BLaER1 (cell line): ENCODE results near the gene CCDC171.
"Not testable (repeated sequence)": the region's sequence is repeated elsewhere in the genome, so short reads cannot be mapped to it uniquely, and the experiment has no call there.

Experiments
- H3K27ac ChIP-seq: shearing (Covaris generic); formaldehyde crosslinking; 2 replicates; pipeline ENCODE4 v1.8.1; 2022
- H3K27me3 ChIP-seq: shearing (Covaris generic); formaldehyde crosslinking; 2 replicates; pipeline ENCODE4 v1.8.1; 2022
- H3K36me3 ChIP-seq: shearing (Covaris generic); formaldehyde crosslinking; 2 replicates; pipeline ENCODE4 v1.8.1; 2022
- H3K4me1 ChIP-seq: shearing (Covaris generic); formaldehyde crosslinking; 2 replicates; pipeline ENCODE4 v1.8.1; 2022
- H3K4me2 ChIP-seq: shearing (Covaris generic); formaldehyde crosslinking; 2 replicates; pipeline ENCODE4 v1.8.1; 2022
- H3K4me3 ChIP-seq: shearing (Covaris generic); formaldehyde crosslinking; 2 replicates; pipeline ENCODE4 v1.8.1; 2022
- H3K9ac ChIP-seq: shearing (Covaris generic); formaldehyde crosslinking; 2 replicates; pipeline ENCODE4 v1.8.1; 2022
- H3K9me3 ChIP-seq: shearing (Covaris generic); formaldehyde crosslinking; 2 replicates; pipeline ENCODE4 v1.8.1; 2022
- H4K20me1 ChIP-seq: shearing (Covaris generic); formaldehyde crosslinking; 2 replicates; pipeline ENCODE4 v1.8.1; 2022
- Cebpa-rat ChIP-seq: shearing (Covaris generic); IDR thresholded peaks from 2 replicates; pipeline ENCODE4 v1.8.1; 2022

Gene CCDC171

GRCh38 chr9:15553528-15553898, 670 bp downstream of the CCDC171 start:
- Histone ChIP-seq H3K4me3 (peak overlapping the region; percentile 77), H3K9ac (peak overlapping the region; percentile 84), H3K36me3 (no peaks in the 10 kb centered on the region), H3K9me3 (no peaks in the 10 kb centered on the region), H3K4me1 (peaks cover 19% of the 10 kb centered on the region), H3K27me3 (no peaks in the 10 kb centered on the region), H3K27ac (peak overlapping the region; percentile 84), H3K4me2 (peak overlapping the region; percentile 93), H4K20me1 (no peaks in the 10 kb centered on the region)
- no peak for TF ChIP-seq Cebpa-rat

DNA sequence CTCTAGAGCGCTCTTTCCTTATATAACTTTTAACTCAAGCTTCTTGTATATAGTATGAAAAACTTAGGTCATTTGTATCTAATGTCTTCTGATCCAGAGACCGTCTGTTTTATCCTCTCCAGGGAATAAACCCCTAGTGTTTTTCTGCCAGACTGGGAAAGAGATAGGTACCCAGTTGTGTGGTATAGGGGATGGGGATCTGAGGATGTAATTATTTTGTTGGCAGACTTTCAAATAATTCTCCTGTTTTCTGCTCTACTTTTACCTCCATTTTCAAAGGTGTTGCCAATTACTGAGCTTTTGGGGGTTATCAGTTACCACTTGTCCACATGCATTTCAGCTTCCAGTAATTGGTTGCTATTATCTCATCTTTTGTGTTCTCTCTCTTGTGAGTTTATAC, 17.9 kb downstream of the CCDC171 start:
- Histone ChIP-seq H3K4me1 (no peaks in the 10 kb centered on the region), H4K20me1 (no peaks in the 10 kb centered on the region), H3K4me2 (no peak overlapping the region), H3K4me3 (no peak overlapping the region), H3K36me3 (no peaks in the 10 kb centered on the region), H3K27me3 (no peaks in the 10 kb centered on the region), H3K9ac (no peak overlapping the region), H3K9me3 (no peaks in the 10 kb centered on the region), H3K27ac (no peak overlapping the region)
- TF ChIP-seq Cebpa-rat, result no peak

DNA sequence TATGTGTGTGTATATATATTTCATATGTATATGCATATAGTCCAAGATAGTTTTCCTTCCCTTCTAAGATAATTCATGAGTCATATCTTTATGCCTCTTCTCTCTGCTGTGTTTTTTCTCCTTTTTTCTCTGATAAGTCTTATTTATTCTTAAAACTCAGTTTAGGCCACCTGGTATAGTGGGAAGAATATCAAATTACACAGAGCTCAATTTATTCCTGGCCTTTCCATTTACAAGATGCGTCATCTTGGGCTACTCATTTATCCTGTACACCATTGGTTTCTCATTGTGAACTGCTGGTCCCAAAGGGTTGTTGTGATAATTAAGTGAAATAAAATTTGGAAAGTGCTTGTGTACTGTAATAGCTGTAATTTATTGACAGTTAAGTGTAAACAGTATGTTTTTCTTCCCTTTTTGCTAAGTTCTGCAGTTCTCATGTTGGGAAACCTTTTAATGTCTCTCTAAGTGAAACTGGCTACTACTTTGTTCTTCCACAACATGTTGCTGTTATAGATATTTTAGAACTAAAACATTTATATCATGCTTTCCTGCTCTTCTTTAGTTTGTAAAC, 19.4 kb downstream of the CCDC171 start:
- Histone ChIP-seq H3K27ac (no peak overlapping the region), H3K9me3 (no peaks in the 10 kb centered on the region), H3K9ac (no peak overlapping the region), H3K4me2 (no peak overlapping the region), H4K20me1 (no peaks in the 10 kb centered on the region), H3K36me3 (no peaks in the 10 kb centered on the region), H3K4me3 (no peak overlapping the region), H3K4me1 (no peaks in the 10 kb centered on the region), H3K27me3 (no peaks in the 10 kb centered on the region)
- TF ChIP-seq Cebpa-rat, result no peak

DNA sequence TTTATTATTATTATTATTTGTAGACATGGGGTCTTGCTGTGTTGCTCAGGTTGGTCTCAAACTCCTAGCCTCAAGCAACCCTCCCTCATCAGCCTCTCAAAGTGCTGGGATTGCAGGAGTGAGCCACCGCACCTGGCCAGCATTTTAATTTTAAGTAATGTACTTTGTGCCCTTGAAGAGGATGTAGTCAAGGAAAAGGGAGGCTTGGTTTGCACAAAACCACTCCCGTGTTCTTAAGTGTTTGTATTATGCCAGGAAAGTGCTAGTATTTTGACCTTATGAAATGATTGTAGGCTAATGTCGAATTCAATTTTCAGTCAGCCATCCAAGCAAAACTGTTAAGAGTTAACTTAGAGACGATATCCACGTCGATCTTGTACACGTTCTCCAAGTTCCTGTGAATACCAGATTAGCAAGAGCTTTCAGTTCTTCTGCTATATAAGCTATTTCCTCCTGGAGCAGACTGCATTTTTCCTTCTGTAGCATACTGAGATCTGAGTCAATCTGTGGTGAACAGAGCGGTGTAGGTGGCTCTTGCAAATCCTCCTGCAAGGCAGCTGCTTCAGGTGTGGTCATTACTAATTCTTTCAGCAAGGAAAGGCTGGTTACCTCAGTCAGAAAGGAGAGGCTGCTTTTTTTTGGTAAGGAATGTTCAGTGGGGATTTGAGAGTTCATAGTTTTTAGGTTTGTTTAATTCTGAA, 23.7 kb downstream of the CCDC171 start:
- TF ChIP-seq Cebpa-rat, result no peak
- no peaks in the 10 kb centered on the region for H3K9me3 ChIP-seq
- H3K27me3 ChIP-seq, result no peaks in the 10 kb centered on the region
- no peak overlapping the region for H3K27ac ChIP-seq
- H3K9ac ChIP-seq, result no peak overlapping the region
- H4K20me1 ChIP-seq, result no peaks in the 10 kb centered on the region
- H3K4me3 ChIP-seq, result no peak overlapping the region
- H3K36me3 ChIP-seq, result no peaks in the 10 kb centered on the region
- no peaks in the 10 kb centered on the region for H3K4me1 ChIP-seq
- H3K4me2 ChIP-seq, result no peak overlapping the region

DNA sequence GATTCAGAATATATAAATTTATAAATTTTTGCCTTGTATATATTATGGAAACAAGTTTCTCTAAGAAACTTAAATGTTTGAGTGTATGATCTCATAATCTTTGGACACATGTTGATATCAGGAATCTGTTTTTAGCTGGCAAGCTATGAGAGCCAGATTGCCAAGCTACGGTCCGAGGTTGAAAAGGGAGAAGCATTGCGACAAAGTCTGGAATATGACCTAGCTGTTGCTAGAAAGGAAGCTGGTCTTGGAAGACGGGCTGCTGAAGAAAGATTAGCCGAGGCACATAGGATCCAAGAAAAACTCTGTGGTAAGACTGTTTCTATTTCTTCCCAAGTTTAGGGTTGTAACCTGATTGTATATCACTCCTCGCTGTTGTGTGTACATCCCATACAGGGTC, 25.9 kb downstream of the CCDC171 start:
- H3K9ac ChIP-seq, result no peak overlapping the region
- H3K27ac ChIP-seq, result no peak overlapping the region
- no peaks in the 10 kb centered on the region for H3K4me1 ChIP-seq
- no peaks in the 10 kb centered on the region for H3K27me3 ChIP-seq
- H3K9me3 ChIP-seq, result no peaks in the 10 kb centered on the region
- H3K36me3 ChIP-seq, result no peaks in the 10 kb centered on the region
- H3K4me3 ChIP-seq, result no peak overlapping the region
- H4K20me1 ChIP-seq, result no peaks in the 10 kb centered on the region
- H3K4me2 ChIP-seq, result no peak overlapping the region
- no peak for TF ChIP-seq Cebpa-rat

DNA sequence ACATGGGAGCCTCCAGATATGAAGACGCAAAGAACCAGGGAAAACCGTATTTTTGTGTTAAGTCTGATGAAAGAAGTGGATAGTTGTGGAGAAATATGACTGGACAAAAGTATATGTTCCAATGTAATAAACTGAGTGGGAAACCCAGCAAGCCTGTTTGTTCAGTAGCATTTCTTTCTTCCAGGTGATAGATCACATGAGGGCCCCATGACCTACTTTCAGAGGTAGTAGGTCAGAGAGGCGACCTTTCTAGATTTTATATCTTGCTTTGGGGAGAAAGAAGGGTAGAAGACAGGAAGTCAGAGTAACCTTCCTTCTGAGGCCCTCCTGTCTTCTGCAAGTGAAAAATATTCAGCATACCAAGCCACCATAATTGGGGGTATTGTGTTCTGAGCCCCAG, 31.5 kb downstream of the CCDC171 start:
- H3K9ac ChIP-seq, result no peak overlapping the region
- no peak overlapping the region for H3K27ac ChIP-seq
- TF ChIP-seq Cebpa-rat, result no peak
- H4K20me1 ChIP-seq, result no peaks in the 10 kb centered on the region
- no peak overlapping the region for H3K4me2 ChIP-seq
- H3K4me1 ChIP-seq, result no peaks in the 10 kb centered on the region
- H3K9me3 ChIP-seq, result no peaks in the 10 kb centered on the region
- H3K27me3 ChIP-seq, result no peaks in the 10 kb centered on the region
- H3K36me3 ChIP-seq, result no peaks in the 10 kb centered on the region
- H3K4me3 ChIP-seq, result no peak overlapping the region

DNA sequence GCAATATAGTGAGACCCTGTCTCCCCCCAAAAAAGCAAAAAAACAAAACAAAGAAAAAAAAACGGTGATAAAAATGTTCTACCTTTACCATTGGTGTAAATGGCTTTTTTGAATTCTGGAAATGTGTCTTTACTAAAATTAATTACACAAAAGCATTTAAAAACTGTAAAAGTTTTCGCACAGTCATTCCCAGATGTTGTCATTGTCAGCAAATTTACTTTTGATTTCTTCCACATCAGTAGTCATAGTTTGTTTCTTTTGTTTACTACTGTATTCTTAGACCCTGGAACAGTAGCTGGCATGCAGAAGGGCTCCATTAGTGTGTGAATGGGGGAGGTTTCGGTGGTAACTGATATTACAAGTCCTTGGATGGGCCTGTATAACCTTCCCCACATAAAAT, 39.5 kb downstream of the CCDC171 start:
- no peaks in the 10 kb centered on the region for H3K9me3 ChIP-seq
- H3K27me3 ChIP-seq, result no peaks in the 10 kb centered on the region
- no peak overlapping the region for H3K9ac ChIP-seq
- TF ChIP-seq Cebpa-rat, result no peak
- H4K20me1 ChIP-seq, result no peaks in the 10 kb centered on the region
- H3K36me3 ChIP-seq, result no peaks in the 10 kb centered on the region
- no peak overlapping the region for H3K4me2 ChIP-seq
- H3K27ac ChIP-seq, result no peak overlapping the region
- H3K4me3 ChIP-seq, result no peak overlapping the region
- H3K4me1 ChIP-seq, result peaks cover 11% of the 10 kb centered on the region

GRCh38 chr9:15592940-15593339, 40.1 kb downstream of the CCDC171 start:
- peak overlapping the region; percentile 5; the same call in 1 of the 2 replicates for H3K4me2 ChIP-seq
- H3K4me1 ChIP-seq, result peaks cover 11% of the 10 kb centered on the region
- H3K9me3 ChIP-seq, H3K9ac ChIP-seq, H3K36me3 ChIP-seq, H3K27me3 ChIP-seq, H3K4me3 ChIP-seq, H3K27ac ChIP-seq, H4K20me1 ChIP-seq: not testable (repeated sequence)

DNA sequence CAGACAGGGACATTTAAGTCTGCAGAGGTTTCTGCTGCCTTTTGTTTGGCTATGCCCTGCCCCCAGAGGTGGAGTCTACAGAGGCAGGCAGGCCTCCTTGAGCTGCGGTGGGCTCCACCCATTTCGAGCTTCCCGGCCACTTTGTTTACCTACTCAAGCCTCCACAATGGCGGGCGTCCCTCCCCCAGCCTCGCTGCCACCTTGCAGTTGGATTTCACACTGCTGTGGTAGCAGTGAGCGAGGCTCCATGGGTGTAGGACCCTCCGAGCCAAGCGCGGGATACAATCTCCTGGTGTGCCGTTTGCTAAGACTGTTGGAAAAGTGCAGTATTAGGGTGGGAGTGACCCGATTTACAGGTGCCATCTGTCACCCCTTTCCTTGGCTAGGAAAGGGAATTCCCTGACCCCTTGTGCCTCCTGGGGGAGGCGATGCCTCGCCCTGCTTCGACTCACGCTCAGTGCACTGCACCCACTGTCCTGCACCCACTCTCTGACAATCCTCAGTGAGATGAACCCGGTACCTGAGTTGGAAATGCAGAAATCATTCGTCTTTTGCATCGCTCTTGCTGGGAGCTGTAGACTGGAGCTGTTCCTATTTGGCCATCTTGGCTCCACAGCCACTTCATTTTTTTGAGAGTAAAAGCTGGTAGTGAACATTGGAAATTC, 48.0 kb downstream of the CCDC171 start:
- not testable (repeated sequence) for H3K4me3 ChIP-seq

GRCh38 chr9:15606643-15607472, 54.0 kb downstream of the CCDC171 start:
- H3K27ac ChIP-seq, result no peak overlapping the region
- no peaks in the 10 kb centered on the region for H3K27me3 ChIP-seq

More for the DNA sequence above, 48.0 kb downstream of the CCDC171 start:
- H3K27ac ChIP-seq, H3K4me1 ChIP-seq, H3K9ac ChIP-seq, H4K20me1 ChIP-seq, H3K27me3 ChIP-seq, H3K4me2 ChIP-seq, H3K36me3 ChIP-seq: not testable (repeated sequence)
- H3K9me3 ChIP-seq, result peaks cover 12% of the 10 kb centered on the region

More at GRCh38 chr9:15606643-15607472, 54.0 kb downstream of the CCDC171 start:
- no peak overlapping the region for H3K9ac ChIP-seq
- TF ChIP-seq Cebpa-rat, result no peak
- no peak overlapping the region for H3K4me2 ChIP-seq
- no peak overlapping the region for H3K4me3 ChIP-seq
- H4K20me1 ChIP-seq, result no peaks in the 10 kb centered on the region
- no peaks in the 10 kb centered on the region for H3K36me3 ChIP-seq
- no peaks in the 10 kb centered on the region for H3K9me3 ChIP-seq
- no peaks in the 10 kb centered on the region for H3K4me1 ChIP-seq
